ENCODE measurements around the gene ENTPD8.
"Not testable (repeated sequence)": the region's sequence is repeated elsewhere in the genome, so short reads cannot be mapped to it uniquely, and the experiment has no call there.

Gene ENTPD8

GRCh38 chr9:137428841-137429545 is 12.2 kb downstream of the ENTPD8 start:
- DNase-seq, result no peak

- no peak for DNase-seq
Observed at GRCh38 chr9:137428311-137428630, 12.9 kb downstream of the ENTPD8 start.

- no peak for DNase-seq
Observed at GRCh38 chr9:137427454-137428310, 13.5 kb downstream of the ENTPD8 start.

GRCh38 chr9:137426018-137426681 is 15.0 kb downstream of the ENTPD8 start:
- DNase-seq, result no peak

- DNase-seq, result no peak
Observed at GRCh38 chr9:137423514-137424291, 17.5 kb downstream of the ENTPD8 start.

- DNase-seq, result peak; percentile 55
Observed at GRCh38 chr9:137422604-137423513, 18.3 kb downstream of the ENTPD8 start, which contains the start of the genes EXD3 and NOXA1. EXD3 (minus strand) TSS chr9:137423162; CDS start chr9:137395357, 27,805 bp downstream. NOXA1 (plus strand) TSS chr9:137423393; CDS start chr9:137423530, 137 bp downstream.

- no peak for DNase-seq
Observed at GRCh38 chr9:137421838-137422603, 19.1 kb downstream of the ENTPD8 start.

GRCh38 chr9:137417161-137418021 is 23.8 kb downstream of the ENTPD8 start:
- DNase-seq, result no peak

GRCh38 chr9:137416563-137417151 is 24.5 kb downstream of the ENTPD8 start:
- DNase-seq, result no peak

- no peak for DNase-seq
Observed at GRCh38 chr9:137416006-137416562, 25.1 kb downstream of the ENTPD8 start.

GRCh38 chr9:137415451-137415850 is 25.7 kb downstream of the ENTPD8 start:
- no peak for DNase-seq

- no peak for DNase-seq
Observed at GRCh38 chr9:137412431-137412830, 28.7 kb downstream of the ENTPD8 start.

- DNase-seq, result peak; percentile 55
Observed at GRCh38 chr9:137411645-137412380, 29.3 kb downstream of the ENTPD8 start.

- DNase-seq, result no peak
Observed at GRCh38 chr9:137411260-137411644, 29.9 kb downstream of the ENTPD8 start.

GRCh38 chr9:137410891-137411249 is 30.3 kb downstream of the ENTPD8 start:
- DNase-seq, result no peak

- not testable (repeated sequence) for DNase-seq
Observed at GRCh38 chr9:137410236-137410890, 30.8 kb downstream of the ENTPD8 start.

GRCh38 chr9:137409515-137409914 is 31.6 kb downstream of the ENTPD8 start:
- DNase-seq, result no peak

All from GF-D8 (cell line).